Measurements from ENCODE around the gene TBCE.

TBCE gene

DNA sequence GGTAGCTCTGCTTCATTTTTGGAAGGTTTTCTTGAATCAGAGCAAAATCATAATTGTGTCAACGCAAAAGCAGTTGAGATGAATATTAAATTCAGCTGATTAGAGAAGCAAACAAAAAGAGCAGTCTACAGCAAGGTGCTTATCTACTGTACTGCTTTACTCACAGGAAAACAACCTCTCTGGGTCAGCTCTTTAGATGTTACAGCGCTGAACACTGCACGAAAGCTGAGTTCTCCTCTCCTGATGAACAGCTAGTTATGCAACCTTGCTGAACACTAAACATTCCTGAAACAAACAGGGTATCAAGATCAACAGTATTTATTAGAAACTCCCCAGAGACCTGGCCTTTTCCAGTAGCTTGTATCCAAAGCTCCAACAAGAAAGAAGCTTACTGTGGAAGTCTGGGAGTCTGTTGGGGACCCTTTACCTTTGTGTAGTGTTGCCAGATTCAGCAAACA lies 41.3 kb downstream of the TBCE start:
- ChIA-PET CTCF (interaction anchor here (0.6 to 2.4 kb wide), 7 partner anchors 8 to 235 kb away, joined by 3 to 6 read pairs (median 4); no protein-coding TSS in a partner anchor), POLR2A (no interaction called here)
- 100% methylated on average over 3 of the region's 3 CpGs for WGBS (ENCODE audit: insufficient coverage)
- Histone ChIP-seq H3K36me3 (ENCODE audit: control insufficient read depth in 4 of 4, insufficient read depth in 4 of 4, low read length in 3 of 4) (peaks cover 0 to 2% (median under 1%) of the 10 kb centered on the region in 4 experiments), H3K27ac (ENCODE audit: insufficient read depth in 1 of 2, low read depth in 1 of 2, low read length in 2 of 2, poor library complexity in 1 of 2, severe bottlenecking in 2 of 2) (no peak overlapping the region), H3K4me1 (ENCODE audit: control extremely low read depth in 1 of 4, control insufficient read depth in 4 of 4, insufficient read depth in 4 of 4, low read length in 3 of 4) (no peaks in the 10 kb centered on the region), H3K4me3 (ENCODE audit: control insufficient read depth in 1 of 7, extremely low read depth in 1 of 7, insufficient read depth in 4 of 7, low read depth in 2 of 7, low read length in 6 of 7) (no peak overlapping the region), H3K9me3 (ENCODE audit: control extremely low read depth in 1 of 5, control insufficient read depth in 4 of 5, insufficient read depth in 2 of 5, low read depth in 1 of 5, low read length in 4 of 5) (no peaks in the 10 kb centered on the region), H3K27me3 (replicated peaks in 2 of 5; ENCODE audit: control insufficient read depth in 4 of 5, insufficient read depth in 5 of 5, low read length in 4 of 5) (no peaks in the 10 kb centered on the region)
- no peak for DNase-seq

- WGBS (ENCODE audit: insufficient coverage), result no CpG with 5 or more reads among the region's 7 CpGs
Measured at GRCh38 chr1:235409042-235409820, 42.0 kb downstream of the TBCE start.

GRCh38 chr1:235410467-235410866 lies 43.2 kb downstream of the TBCE start:
- CTCF ChIA-PET, result no interaction called here
- POLR2A ChIA-PET, result no interaction called here

More at GRCh38 chr1:235409042-235409820, 42.0 kb downstream of the TBCE start:
- Histone ChIP-seq H3K36me3 (ENCODE audit: control insufficient read depth in 4 of 4, insufficient read depth in 4 of 4, low read length in 3 of 4) (peaks cover 0 to under 1% (median 0%) of the 10 kb centered on the region in 4 experiments), H3K9me3 (ENCODE audit: control extremely low read depth in 1 of 5, control insufficient read depth in 4 of 5, insufficient read depth in 2 of 5, low read depth in 1 of 5, low read length in 4 of 5) (no peaks in the 10 kb centered on the region), H3K27ac (ENCODE audit: insufficient read depth in 1 of 2, low read depth in 1 of 2, low read length in 2 of 2, poor library complexity in 1 of 2, severe bottlenecking in 2 of 2) (no peak overlapping the region), H3K4me1 (ENCODE audit: control extremely low read depth in 1 of 4, control insufficient read depth in 4 of 4, insufficient read depth in 4 of 4, low read length in 3 of 4) (no peaks in the 10 kb centered on the region), H3K27me3 (replicated peaks in 2 of 5; ENCODE audit: control insufficient read depth in 4 of 5, insufficient read depth in 5 of 5, low read length in 4 of 5) (no peaks in the 10 kb centered on the region), H3K4me3 (ENCODE audit: control insufficient read depth in 1 of 7, extremely low read depth in 1 of 7, insufficient read depth in 4 of 7, low read depth in 2 of 7, low read length in 6 of 7) (no peak overlapping the region)
- DNase-seq, result no peak
- ChIA-PET POLR2A (no interaction called here), CTCF (interaction anchor here (0.6 to 1.7 kb wide), 6 partner anchors 7 to 235 kb away, joined by 3 to 6 read pairs (median 4); no protein-coding TSS in a partner anchor)

DNA sequence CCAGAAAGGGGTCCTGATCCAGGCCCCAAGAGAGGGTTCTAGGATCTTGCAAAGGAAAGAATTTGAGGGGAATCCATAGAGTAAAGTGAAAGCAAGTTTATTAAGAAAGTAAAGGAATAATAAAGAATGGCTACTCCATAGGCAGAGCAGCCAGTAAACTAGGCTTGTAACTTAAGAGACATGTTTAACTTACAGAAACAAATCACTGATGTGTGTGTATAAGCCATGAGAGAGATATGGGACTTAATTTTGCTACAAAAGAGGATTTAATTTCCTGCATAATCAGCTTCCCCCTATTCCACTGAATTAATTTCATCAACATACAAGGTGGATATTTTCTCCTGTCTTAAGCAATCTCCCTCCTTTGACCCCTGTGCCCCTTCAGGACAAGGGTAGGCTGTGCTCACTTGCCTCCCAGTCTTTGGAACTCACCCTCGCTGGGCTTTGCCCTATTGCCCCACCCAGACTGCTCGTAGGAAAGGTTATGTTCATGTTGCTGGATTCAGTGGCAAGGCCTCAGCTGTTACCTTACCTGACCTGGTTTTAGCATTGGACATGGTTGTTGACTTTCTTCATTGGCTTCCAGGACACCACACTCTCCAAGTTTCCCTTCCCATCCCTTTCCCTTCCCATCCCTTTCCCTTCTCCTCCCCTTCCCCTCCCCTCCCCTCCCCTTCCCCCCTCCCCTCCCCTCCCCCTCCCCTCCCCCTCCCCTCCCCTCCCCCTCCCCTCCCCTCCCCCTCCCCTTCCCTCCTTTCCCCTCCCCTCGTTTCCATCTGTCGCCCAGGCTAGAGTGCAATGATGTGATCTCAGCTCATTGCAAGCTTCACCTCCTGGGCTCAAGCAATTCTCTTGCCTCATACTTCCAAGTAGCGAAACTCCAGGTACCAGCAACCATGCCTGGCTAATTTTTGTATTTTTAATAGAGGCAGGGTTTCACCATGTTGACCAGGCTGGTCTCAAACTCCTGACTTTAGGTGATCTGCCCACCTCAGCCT lies 44.6 kb downstream of the TBCE start:
- ChIA-PET CTCF (no interaction called here), POLR2A (interaction anchor here (0.6 kb wide), 2 partner anchors 186 to 306 kb away, joined by 3 to 5 read pairs; no protein-coding TSS in a partner anchor)
- peaks cover 0 to 4% (median 0%) of the 10 kb centered on the region in 4 experiments for H3K4me1 ChIP-seq (ENCODE audit: control extremely low read depth in 1 of 4, control insufficient read depth in 4 of 4, insufficient read depth in 4 of 4, low read length in 3 of 4)
- H3K36me3 ChIP-seq (ENCODE audit: control insufficient read depth in 4 of 4, insufficient read depth in 4 of 4, low read length in 3 of 4), result peaks cover 0 to 5% (median 1%) of the 10 kb centered on the region in 4 experiments
- peak overlapping the region in 1 of 2 experiments; percentile 32 for H3K27ac ChIP-seq (ENCODE audit: insufficient read depth in 1 of 2, low read depth in 1 of 2, low read length in 2 of 2, poor library complexity in 1 of 2, severe bottlenecking in 2 of 2)
- peak in 2 of 3 donors; percentile 33 to 55 for DNase-seq
- no peak overlapping the region for H3K4me3 ChIP-seq (ENCODE audit: control insufficient read depth in 1 of 7, extremely low read depth in 1 of 7, insufficient read depth in 4 of 7, low read depth in 2 of 7, low read length in 6 of 7)
- 100% methylated on average over 2 of the region's 5 CpGs for WGBS (ENCODE audit: insufficient coverage)
- H3K9me3 ChIP-seq (ENCODE audit: control extremely low read depth in 1 of 5, control insufficient read depth in 4 of 5, insufficient read depth in 2 of 5, low read depth in 1 of 5, low read length in 4 of 5), result no peaks in the 10 kb centered on the region
- no peaks in the 10 kb centered on the region for H3K27me3 ChIP-seq (replicated peaks in 2 of 5; ENCODE audit: control insufficient read depth in 4 of 5, insufficient read depth in 5 of 5, low read length in 4 of 5)

More at GRCh38 chr1:235410467-235410866, 43.2 kb downstream of the TBCE start:
- H3K4me3 ChIP-seq (ENCODE audit: control insufficient read depth in 1 of 7, extremely low read depth in 1 of 7, insufficient read depth in 4 of 7, low read depth in 2 of 7, low read length in 6 of 7), result no peak overlapping the region
- no peak overlapping the region for H3K27ac ChIP-seq (ENCODE audit: insufficient read depth in 1 of 2, low read depth in 1 of 2, low read length in 2 of 2, poor library complexity in 1 of 2, severe bottlenecking in 2 of 2)
- 97% methylated on average over 3 of the region's 5 CpGs for WGBS (ENCODE audit: insufficient coverage)
- H3K9me3 ChIP-seq (ENCODE audit: control extremely low read depth in 1 of 5, control insufficient read depth in 4 of 5, insufficient read depth in 2 of 5, low read depth in 1 of 5, low read length in 4 of 5), result no peaks in the 10 kb centered on the region
- no peak for DNase-seq
- H3K27me3 ChIP-seq (replicated peaks in 2 of 5; ENCODE audit: control insufficient read depth in 4 of 5, insufficient read depth in 5 of 5, low read length in 4 of 5), result no peaks in the 10 kb centered on the region
- H3K36me3 ChIP-seq (ENCODE audit: control insufficient read depth in 4 of 4, insufficient read depth in 4 of 4, low read length in 3 of 4), result peaks cover 0 to 3% (median 1%) of the 10 kb centered on the region in 4 experiments
- peaks cover 0 to 4% (median 0%) of the 10 kb centered on the region in 4 experiments for H3K4me1 ChIP-seq (ENCODE audit: control extremely low read depth in 1 of 4, control insufficient read depth in 4 of 4, insufficient read depth in 4 of 4, low read length in 3 of 4)

DNA sequence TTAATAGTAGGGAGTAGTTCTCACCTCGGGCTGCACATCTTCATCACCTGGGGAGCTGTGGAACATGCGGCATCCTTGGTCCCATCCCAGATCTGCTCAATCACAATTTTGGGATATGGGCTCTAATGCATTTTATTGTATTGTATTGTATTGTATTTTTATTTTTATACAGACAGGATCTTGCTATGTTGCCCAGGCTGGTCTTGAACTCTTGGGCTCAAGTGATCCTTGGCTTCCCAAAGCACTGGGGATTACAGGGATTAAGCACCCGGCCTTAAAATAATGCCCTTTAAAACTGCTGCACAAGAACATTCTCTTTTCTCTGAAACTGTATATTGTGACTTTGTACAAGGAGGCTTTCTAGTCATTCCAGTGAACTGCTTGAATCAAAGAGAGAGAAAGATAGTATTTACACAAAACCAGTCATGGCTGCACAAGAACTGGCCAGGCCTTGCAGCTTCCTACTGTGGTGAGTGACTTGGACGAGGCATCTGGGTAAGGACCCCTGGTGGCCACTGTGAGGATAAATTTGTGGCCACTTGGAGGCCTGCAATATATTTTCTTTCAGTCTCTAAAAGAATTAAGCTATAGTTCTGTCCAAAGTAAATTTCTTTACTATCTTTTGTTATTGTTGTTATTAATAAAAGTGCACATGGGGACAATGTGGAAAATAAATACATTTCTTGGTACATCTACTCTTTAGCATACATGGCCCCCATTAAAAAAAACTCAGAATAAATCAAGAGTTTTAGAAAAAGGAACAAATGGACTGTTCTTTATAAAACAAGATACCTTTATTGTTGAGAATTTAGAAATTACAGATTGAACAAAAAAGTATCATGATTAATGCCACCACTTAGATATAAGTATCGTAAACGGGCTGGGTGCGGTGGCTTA lies 48.0 kb downstream of the TBCE start:
- H3K9me3 ChIP-seq (ENCODE audit: control extremely low read depth in 1 of 5, control insufficient read depth in 4 of 5, insufficient read depth in 2 of 5, low read depth in 1 of 5, low read length in 4 of 5), result no peaks in the 10 kb centered on the region
- no peaks in the 10 kb centered on the region for H3K27me3 ChIP-seq (replicated peaks in 2 of 5; ENCODE audit: control insufficient read depth in 4 of 5, insufficient read depth in 5 of 5, low read length in 4 of 5)
- H3K27ac ChIP-seq (ENCODE audit: insufficient read depth in 1 of 2, low read depth in 1 of 2, low read length in 2 of 2, poor library complexity in 1 of 2, severe bottlenecking in 2 of 2), result no peak overlapping the region
- peaks cover 0 to 4% (median 0%) of the 10 kb centered on the region in 4 experiments for H3K4me1 ChIP-seq (ENCODE audit: control extremely low read depth in 1 of 4, control insufficient read depth in 4 of 4, insufficient read depth in 4 of 4, low read length in 3 of 4)
- WGBS (ENCODE audit: insufficient coverage), result 100% methylated on average over 2 of the region's 7 CpGs
- POLR2A ChIA-PET, result interaction anchor here (0.6 kb wide), 1 partner anchor 71 kb away, joined by 3 read pairs; no protein-coding TSS in a partner anchor
- H3K36me3 ChIP-seq (ENCODE audit: control insufficient read depth in 4 of 4, insufficient read depth in 4 of 4, low read length in 3 of 4), result peaks cover 0 to 15% (median 6%) of the 10 kb centered on the region in 4 experiments
- CTCF ChIA-PET, result interaction anchor here (0.5 to 2.9 kb wide), 25 partner anchors 10 to 256 kb away, joined by 3 to 38 read pairs (median 4); partner anchors contain the start of genes B3GALNT2 and TBCE
- no peak overlapping the region for H3K4me3 ChIP-seq (ENCODE audit: control insufficient read depth in 1 of 7, extremely low read depth in 1 of 7, insufficient read depth in 4 of 7, low read depth in 2 of 7, low read length in 6 of 7)
- DNase-seq, result peak; percentile 78 to 91 (median 90)

DNA sequence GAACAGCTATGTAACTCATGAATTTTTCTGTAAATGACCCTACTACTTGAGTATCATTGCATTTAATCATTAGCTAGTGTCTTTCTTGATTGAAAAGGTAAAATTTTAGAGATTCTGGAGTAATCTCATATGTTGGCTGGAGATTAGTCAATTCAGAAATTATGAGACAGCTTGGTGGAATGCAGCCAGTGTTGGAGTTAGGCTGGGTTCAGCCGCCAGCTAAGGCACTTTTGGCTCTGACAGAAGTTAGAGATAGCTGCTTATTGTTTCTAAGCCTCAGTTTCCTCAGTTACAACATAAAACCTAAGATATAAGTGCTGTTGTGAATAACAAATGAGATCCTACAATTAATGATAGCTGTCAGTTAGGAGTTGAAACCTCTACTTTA lies 49.4 kb downstream of the TBCE start:
- H3K9me3 ChIP-seq (ENCODE audit: control extremely low read depth in 1 of 5, control insufficient read depth in 4 of 5, insufficient read depth in 2 of 5, low read depth in 1 of 5, low read length in 4 of 5), result no peaks in the 10 kb centered on the region
- no peak overlapping the region for H3K27ac ChIP-seq (ENCODE audit: insufficient read depth in 1 of 2, low read depth in 1 of 2, low read length in 2 of 2, poor library complexity in 1 of 2, severe bottlenecking in 2 of 2)
- DNase-seq, result no peak
- H3K4me3 ChIP-seq (ENCODE audit: control insufficient read depth in 1 of 7, extremely low read depth in 1 of 7, insufficient read depth in 4 of 7, low read depth in 2 of 7, low read length in 6 of 7), result no peak overlapping the region
- ChIA-PET CTCF (interaction anchor here (0.8 to 2.9 kb wide), 32 partner anchors 8 to 366 kb away, joined by 3 to 38 read pairs (median 4); partner anchors contain the start of gene TBCE), POLR2A (interaction anchor here (0.7 kb wide), 1 partner anchor 194 kb away, joined by 3 read pairs; no protein-coding TSS in a partner anchor)
- WGBS (ENCODE audit: insufficient coverage), result 100% methylated on average over 1 of the region's 1 CpG
- peaks cover 0 to 17% (median 6%) of the 10 kb centered on the region in 4 experiments for H3K36me3 ChIP-seq (ENCODE audit: control insufficient read depth in 4 of 4, insufficient read depth in 4 of 4, low read length in 3 of 4)
- H3K27me3 ChIP-seq (replicated peaks in 2 of 5; ENCODE audit: control insufficient read depth in 4 of 5, insufficient read depth in 5 of 5, low read length in 4 of 5), result no peaks in the 10 kb centered on the region
- peaks cover 0 to 5% (median 1%) of the 10 kb centered on the region in 4 experiments for H3K4me1 ChIP-seq (ENCODE audit: control extremely low read depth in 1 of 4, control insufficient read depth in 4 of 4, insufficient read depth in 4 of 4, low read length in 3 of 4)
